Colonic mucosa (tissue), 4 donors: ENCODE data around the gene PDCD5. TPM values are rescaled to one million over a fixed set of nuclear protein-coding genes. Genes with fewer than 3 reads are reported as not detected.

ENCODE experiments used
- DNase-seq: peaks from one replicate; pipeline ENCODE4 v3.0.0-alpha.2; 2020
- H3K27ac ChIP-seq: fragments of 200-600 bp; one replicate; pipeline ENCODE4 v1.8.0; 2021
- H3K27me3 ChIP-seq: fragments of 200-600 bp; one replicate; pipeline ENCODE4 v1.8.0; 2021
- H3K36me3 ChIP-seq: fragments of 200-600 bp; one replicate; pipeline ENCODE4 v1.8.0; 2021
- H3K4me1 ChIP-seq: fragments of 200-600 bp; one replicate; pipeline ENCODE4 v1.8.0; 2021; ENCODE audit warnings: mild to moderate bottlenecking
- H3K4me3 ChIP-seq: fragments of 200-600 bp; one replicate; pipeline ENCODE4 v1.8.0; 2021
- H3K9ac ChIP-seq, 2 donors: one replicate each; pipeline ENCODE4 v1.7.0; 2013; ENCODE audit warnings: control low read depth in 2 of 2, low read depth in 2 of 2, low read length in 2 of 2
- H3K9me3 ChIP-seq: fragments of 200-600 bp; one replicate; pipeline ENCODE4 v1.8.0; 2021
- intact Hi-C: fragments of 100-400 bp; cut with DNase I; formaldehyde crosslinking; loops from one replicate; pipeline ENCODE4 v1.14.1; 2022
- total RNA-seq, 2 donors: library from RNA; stranded (reverse); fragmentation: NEBNext Ultra II Directional in 1 of 2; extraction: Animal tissue kit (Norgen Biotek cat#: 25700) in 1 of 2; gene quantifications; one replicate each; pipeline ENCODE4 v1.2.1, GENCODE V29; 2021
- TF ChIP-seq, protein P1 (sequence below): fragments of 200-600 bp; IDR thresholded peaks from one replicate; pipeline ENCODE4 v1.8.0; 2022; ENCODE audit warnings: antibody characterized with exemption, mild to moderate bottlenecking
- donor health status: healthy.
- donor health status: DM: no; HTN: no; CAD: no.
- donor health status: DM: no; HTN: no; CAD: no.

The PDCD5 gene
- total RNA-seq, 2 donors from 2014 or later: 66.7 to 70.8 TPM

DNA sequence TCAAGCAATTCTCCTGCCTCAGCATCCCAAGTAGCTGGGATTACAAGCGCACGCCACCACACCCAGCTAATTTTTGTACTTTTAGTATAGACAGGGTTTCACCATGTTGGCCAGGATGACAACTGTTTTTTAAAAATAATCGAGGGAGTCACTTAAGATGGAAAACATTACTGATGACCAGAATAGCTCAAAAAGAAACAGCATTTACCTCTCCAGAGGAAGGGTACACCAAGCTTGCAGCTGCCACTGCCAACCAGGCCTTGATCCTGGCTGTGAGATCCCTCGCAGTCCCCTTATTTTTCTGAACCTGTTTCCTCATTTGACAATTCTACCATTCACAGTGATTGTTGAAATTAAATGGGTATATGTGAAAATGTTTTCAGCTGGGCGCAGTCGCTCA lies 14.5 kb downstream of the PDCD5 start:
- no peaks in the 10 kb centered on the region for H3K27me3 ChIP-seq
- TF ChIP-seq, protein P1, sequence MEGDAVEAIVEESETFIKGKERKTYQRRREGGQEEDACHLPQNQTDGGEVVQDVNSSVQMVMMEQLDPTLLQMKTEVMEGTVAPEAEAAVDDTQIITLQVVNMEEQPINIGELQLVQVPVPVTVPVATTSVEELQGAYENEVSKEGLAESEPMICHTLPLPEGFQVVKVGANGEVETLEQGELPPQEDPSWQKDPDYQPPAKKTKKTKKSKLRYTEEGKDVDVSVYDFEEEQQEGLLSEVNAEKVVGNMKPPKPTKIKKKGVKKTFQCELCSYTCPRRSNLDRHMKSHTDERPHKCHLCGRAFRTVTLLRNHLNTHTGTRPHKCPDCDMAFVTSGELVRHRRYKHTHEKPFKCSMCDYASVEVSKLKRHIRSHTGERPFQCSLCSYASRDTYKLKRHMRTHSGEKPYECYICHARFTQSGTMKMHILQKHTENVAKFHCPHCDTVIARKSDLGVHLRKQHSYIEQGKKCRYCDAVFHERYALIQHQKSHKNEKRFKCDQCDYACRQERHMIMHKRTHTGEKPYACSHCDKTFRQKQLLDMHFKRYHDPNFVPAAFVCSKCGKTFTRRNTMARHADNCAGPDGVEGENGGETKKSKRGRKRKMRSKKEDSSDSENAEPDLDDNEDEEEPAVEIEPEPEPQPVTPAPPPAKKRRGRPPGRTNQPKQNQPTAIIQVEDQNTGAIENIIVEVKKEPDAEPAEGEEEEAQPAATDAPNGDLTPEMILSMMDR: no peak
- DNase-seq: no peak
- H3K27ac ChIP-seq: no peak overlapping the region
- no peak overlapping the region for H3K4me3 ChIP-seq
- intact Hi-C loops: no loop called here
- H3K9ac ChIP-seq: no peak overlapping the region
- H3K9me3 ChIP-seq: no peaks in the 10 kb centered on the region
- peaks cover 12% of the 10 kb centered on the region for H3K36me3 ChIP-seq
- no peaks in the 10 kb centered on the region for H3K4me1 ChIP-seq

DNA sequence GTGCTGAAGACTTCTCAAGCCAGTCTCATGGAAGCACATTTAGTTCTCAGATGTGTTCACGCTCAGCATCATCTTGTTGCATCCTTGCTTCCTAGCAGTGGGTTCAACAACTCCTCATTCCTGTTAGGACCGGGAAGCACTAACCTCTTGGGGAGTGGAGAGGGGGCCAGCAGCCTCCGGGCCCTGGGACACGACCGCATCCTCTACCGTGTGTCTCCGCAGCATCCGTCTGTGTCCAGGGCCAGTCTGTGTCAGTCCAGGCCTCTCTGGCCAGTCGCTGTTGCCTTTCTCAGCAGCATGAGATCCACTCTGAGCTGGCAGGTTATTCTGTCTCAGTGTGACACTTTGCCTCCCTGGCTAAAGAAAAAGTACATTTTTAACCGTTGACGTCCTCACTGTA lies 17.0 kb downstream of the PDCD5 start:
- TF ChIP-seq, protein P1: no peak
- Histone ChIP-seq H3K4me3 (no peak overlapping the region), H3K27me3 (no peaks in the 10 kb centered on the region), H3K36me3 (peaks cover 12% of the 10 kb centered on the region), H3K4me1 (no peaks in the 10 kb centered on the region), H3K9ac (no peak overlapping the region), H3K27ac (no peak overlapping the region), H3K9me3 (no peaks in the 10 kb centered on the region)
- DNase-seq: no peak
- intact Hi-C loops: no loop called here

DNA sequence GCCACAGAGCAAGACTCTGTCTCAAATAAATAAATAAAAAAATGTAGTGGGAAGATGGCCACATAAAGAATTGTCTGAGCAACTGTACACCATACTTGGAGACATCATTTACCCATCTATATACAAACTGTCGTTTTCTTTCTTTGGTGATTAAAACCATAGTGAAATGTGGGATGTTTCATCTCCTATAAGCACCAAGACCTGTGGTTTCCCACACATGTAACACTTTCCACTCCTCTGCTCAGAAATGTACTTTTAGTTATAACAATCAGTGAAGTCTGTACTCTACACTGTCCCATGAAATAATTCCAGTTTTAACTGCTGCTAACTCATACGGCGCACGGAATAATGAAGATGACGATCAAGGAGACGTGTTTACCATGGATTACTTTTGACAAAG lies 18.3 kb downstream of the PDCD5 start:
- intact Hi-C loops: no loop called here
- Histone ChIP-seq H3K9me3 (no peaks in the 10 kb centered on the region), H3K4me3 (no peak overlapping the region), H3K9ac (no peak overlapping the region), H3K27me3 (no peaks in the 10 kb centered on the region), H3K36me3 (peaks cover 12% of the 10 kb centered on the region), H3K27ac (no peak overlapping the region), H3K4me1 (no peaks in the 10 kb centered on the region)
- DNase-seq: no peak
- TF ChIP-seq, protein P1: no peak

DNA sequence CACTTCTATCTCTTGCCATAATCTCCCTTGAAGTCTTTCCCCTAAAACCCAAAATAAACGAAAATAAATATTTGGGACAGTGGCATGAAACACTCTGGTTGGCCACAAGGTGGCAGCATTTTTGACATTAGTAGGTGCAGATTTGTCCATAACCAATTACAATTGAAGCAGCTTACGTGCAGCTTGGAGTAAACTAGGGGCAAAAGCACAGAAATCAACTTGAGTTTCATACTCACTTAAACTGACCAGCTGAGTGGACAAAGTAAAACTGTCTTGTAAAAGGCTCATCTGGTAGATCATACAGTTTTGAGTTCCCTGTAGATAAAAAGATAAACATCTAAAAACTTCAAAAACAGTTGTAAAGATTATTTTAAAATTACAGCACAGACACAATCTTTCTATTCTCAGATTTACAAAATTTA lies 18.8 kb downstream of the PDCD5 start:
- DNase-seq: peak; percentile 30
- no peak overlapping the region for H3K4me3 ChIP-seq
- no peaks in the 10 kb centered on the region for H3K4me1 ChIP-seq
- no peaks in the 10 kb centered on the region for H3K9me3 ChIP-seq
- H3K9ac ChIP-seq: no peak overlapping the region
- TF ChIP-seq, protein P1: peak; percentile 82
- H3K27me3 ChIP-seq: no peaks in the 10 kb centered on the region
- peaks cover 12% of the 10 kb centered on the region for H3K36me3 ChIP-seq
- H3K27ac ChIP-seq: no peak overlapping the region
- intact Hi-C loops: no loop called here

DNA sequence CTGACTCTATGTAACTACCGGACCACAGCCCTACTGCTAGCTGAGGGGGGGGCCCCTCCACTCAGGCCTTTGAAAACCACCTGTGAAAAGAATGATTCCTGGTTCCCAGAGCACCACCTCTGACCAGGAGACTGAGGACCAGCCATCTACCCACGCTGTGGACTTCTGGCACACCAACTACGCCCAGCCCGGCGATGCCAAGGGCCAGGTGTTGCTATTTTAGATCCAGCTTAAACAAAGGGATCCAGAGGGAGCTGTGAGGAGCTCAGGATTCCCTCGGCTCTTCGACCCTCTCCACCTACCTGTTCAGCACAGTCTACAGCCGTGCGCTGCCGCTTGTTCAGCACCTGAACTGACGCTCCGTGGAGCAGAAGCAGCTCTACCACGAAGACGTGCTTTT lies 23.0 kb downstream of the PDCD5 start:
- H3K9ac ChIP-seq: no peak overlapping the region
- H3K4me1 ChIP-seq: no peaks in the 10 kb centered on the region
- no peak for DNase-seq
- TF ChIP-seq, protein P1: no peak
- intact Hi-C loops: no loop called here
- H3K27me3 ChIP-seq: no peaks in the 10 kb centered on the region
- no peak overlapping the region for H3K4me3 ChIP-seq
- H3K9me3 ChIP-seq: no peaks in the 10 kb centered on the region
- no peaks in the 10 kb centered on the region for H3K36me3 ChIP-seq
- H3K27ac ChIP-seq: no peak overlapping the region

DNA sequence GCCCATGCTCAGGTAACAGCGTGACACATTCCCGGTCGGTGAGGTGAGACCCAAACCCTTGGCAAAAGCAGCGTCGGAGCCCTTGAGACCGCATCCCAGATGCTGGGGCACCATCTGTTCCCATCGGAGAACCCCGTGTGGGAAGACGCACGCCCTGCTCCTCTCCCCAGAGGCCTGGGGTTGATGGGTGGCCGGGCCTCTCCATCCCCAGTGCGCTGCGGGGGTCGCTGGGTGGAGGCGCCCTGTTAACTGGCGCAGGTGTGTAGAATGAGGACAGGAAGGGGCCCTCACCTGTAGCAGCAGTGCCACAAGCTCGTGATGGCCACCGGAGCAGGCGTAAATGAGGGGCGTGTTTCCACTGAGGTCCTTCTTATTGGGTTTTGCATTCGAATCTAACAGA lies 24.6 kb downstream of the PDCD5 start:
- H3K9ac ChIP-seq: no peak overlapping the region

More for the DNA sequence above, 24.6 kb downstream of the PDCD5 start:
- Histone ChIP-seq H3K4me3 (no peak overlapping the region), H3K36me3 (no peaks in the 10 kb centered on the region), H3K27me3 (no peaks in the 10 kb centered on the region), H3K27ac (no peak overlapping the region), H3K4me1 (no peaks in the 10 kb centered on the region), H3K9me3 (no peaks in the 10 kb centered on the region)
- TF ChIP-seq, protein P1: no peak
- intact Hi-C loops: no loop called here
- no peak for DNase-seq
